ENCODE measurements around the gene MBD6.

GRCh38 chr12:57479376-57480115 is 43.1 kb upstream of the MBD6 start, which contains the start of gene ARHGAP9:
- TF ChIP-seq CTCF (IDR thresholded peaks at IDR 0.05; ENCODE audit: insufficient read depth, low read length, poor library complexity, severe bottlenecking): no peak
- TF ChIP-seq EZH2phosphoT487 (conservative IDR thresholded peaks at IDR 0.05; ENCODE audit: low read length): no peak

Data from SU-DHL-6 (cell line).